Choroid plexus epithelial cell (primary cell): ENCODE measurements around the gene CCDC134.
A peak's percentile ranks its signal among the peaks of the same experiment; 100 is the strongest.
"Not testable (repeated sequence)": the region's sequence is repeated elsewhere in the genome, so short reads cannot be mapped to it uniquely, and the experiment has no call there.

Source experiments
- DNase-seq: peaks from one replicate; pipeline ENCODE4 v3.0.0-alpha.2; 2010; ENCODE audit warnings: low read depth
- H3K4me3 ChIP-seq: 2 replicates; pipeline ENCODE4 v1.5.1; 2011; ENCODE audit warnings: low read depth, mild to moderate bottlenecking, control low read depth, low read length, moderate library complexity
- TF ChIP-seq, protein P1 (sequence below): conservative IDR thresholded peaks from 2 replicates; pipeline ENCODE4 v1.5.1; 2011; ENCODE audit warnings: low read depth, mild to moderate bottlenecking, control low read depth, inconsistent platforms, low read length, moderate library complexity

The CCDC134 gene

GRCh38 chr22:41857155-41857859 lies 56.8 kb downstream of the CCDC134 start:
- TF ChIP-seq, protein P1, sequence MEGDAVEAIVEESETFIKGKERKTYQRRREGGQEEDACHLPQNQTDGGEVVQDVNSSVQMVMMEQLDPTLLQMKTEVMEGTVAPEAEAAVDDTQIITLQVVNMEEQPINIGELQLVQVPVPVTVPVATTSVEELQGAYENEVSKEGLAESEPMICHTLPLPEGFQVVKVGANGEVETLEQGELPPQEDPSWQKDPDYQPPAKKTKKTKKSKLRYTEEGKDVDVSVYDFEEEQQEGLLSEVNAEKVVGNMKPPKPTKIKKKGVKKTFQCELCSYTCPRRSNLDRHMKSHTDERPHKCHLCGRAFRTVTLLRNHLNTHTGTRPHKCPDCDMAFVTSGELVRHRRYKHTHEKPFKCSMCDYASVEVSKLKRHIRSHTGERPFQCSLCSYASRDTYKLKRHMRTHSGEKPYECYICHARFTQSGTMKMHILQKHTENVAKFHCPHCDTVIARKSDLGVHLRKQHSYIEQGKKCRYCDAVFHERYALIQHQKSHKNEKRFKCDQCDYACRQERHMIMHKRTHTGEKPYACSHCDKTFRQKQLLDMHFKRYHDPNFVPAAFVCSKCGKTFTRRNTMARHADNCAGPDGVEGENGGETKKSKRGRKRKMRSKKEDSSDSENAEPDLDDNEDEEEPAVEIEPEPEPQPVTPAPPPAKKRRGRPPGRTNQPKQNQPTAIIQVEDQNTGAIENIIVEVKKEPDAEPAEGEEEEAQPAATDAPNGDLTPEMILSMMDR: peak; percentile 83
- H3K4me3 ChIP-seq: no peak overlapping the region
- DNase-seq: peak; percentile 77

DNA sequence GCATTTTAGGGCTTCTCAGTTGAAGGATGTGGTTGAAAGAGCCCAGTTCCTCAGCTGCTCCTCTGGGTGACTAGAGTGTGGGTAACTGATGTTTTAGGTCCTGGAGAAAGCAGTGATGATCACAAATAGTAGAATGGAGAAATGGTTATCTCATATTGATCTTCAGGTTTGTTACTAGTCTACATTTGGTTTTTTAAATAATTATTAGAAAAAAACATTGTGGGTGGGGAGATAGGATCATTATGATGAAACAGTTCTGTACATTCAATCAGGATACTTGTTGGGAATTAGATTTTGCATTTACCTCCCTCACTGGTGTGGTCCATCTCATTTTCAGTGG lies 57.4 kb downstream of the CCDC134 start:
- DNase-seq: no peak
- no peak overlapping the region for H3K4me3 ChIP-seq
- TF ChIP-seq, protein P1: no peak

DNA sequence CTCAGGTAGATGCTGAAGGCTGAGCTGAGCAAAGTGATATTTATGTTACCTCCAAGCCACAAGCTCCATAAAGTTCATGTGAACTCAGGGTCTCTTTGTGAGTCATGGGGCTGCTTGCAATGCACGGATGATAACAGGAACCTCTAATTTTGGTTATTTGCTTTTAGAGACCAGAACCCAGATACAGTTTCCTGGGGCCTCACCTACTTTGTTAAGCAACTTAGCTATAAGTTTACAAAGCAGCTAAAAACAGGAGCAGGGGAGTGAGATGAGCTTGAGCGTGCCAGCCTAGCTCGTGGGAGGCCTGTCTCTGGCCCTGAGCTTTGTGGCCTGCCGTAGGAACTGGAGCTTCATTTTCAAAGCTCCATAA lies 61.7 kb downstream of the CCDC134 start:
- TF ChIP-seq, protein P1: no peak
- DNase-seq: peak; percentile 49
- no peak overlapping the region for H3K4me3 ChIP-seq

GRCh38 chr22:41862530-41863266 lies 62.2 kb downstream of the CCDC134 start:
- TF ChIP-seq, protein P1: no peak
- DNase-seq: no peak
- H3K4me3 ChIP-seq: no peak overlapping the region

- no peak overlapping the region for H3K4me3 ChIP-seq
- TF ChIP-seq, protein P1: no peak
- DNase-seq: no peak
Observed at GRCh38 chr22:41863472-41863871, 63.0 kb downstream of the CCDC134 start.

DNA sequence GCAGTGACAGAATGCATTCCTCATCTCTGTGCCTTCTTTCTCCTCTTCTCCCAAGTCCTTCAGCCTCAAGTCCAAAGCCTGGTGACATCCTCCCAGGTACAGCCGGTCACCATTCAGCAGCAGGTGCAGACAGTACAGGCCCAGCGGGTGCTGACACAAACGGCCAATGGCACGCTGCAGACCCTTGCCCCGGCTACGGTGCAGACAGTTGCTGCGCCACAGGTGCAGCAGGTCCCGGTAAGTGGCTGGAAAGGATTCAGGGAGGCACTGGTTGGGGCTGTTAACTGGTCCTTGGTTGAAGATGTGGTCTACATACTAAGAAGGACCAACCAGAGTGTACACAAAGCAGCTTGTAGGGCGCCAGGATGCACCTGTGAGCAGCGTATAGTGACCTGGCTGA lies 68.1 kb downstream of the CCDC134 start:
- TF ChIP-seq, protein P1: no peak
- no peak overlapping the region for H3K4me3 ChIP-seq
- DNase-seq: no peak

- not testable (repeated sequence) for DNase-seq, H3K4me3 ChIP-seq
Observed at GRCh38 chr22:41870081-41870480, 69.6 kb downstream of the CCDC134 start.
